Measurements from ENCODE around the gene PRICKLE3.
"Not testable (repeated sequence)": the region's sequence is repeated elsewhere in the genome, so short reads cannot be mapped to it uniquely, and the experiment has no call there.

Gene PRICKLE3

GRCh38 chrX:49178537-49178936, 7.6 kb downstream of the PRICKLE3 start:
- DNase-seq: no peak

GRCh38 chrX:49177873-49178480, 8.2 kb downstream of the PRICKLE3 start:
- no peak for DNase-seq

GRCh38 chrX:49177338-49177833, 8.8 kb downstream of the PRICKLE3 start:
- DNase-seq: no peak

- no peak for DNase-seq
Observed at GRCh38 chrX:49176421-49177326, 9.5 kb downstream of the PRICKLE3 start.

- no peak for DNase-seq
Observed at GRCh38 chrX:49175435-49176274, 10.5 kb downstream of the PRICKLE3 start.

- DNase-seq: no peak
Observed at GRCh38 chrX:49174723-49175122, 11.4 kb downstream of the PRICKLE3 start.

GRCh38 chrX:49173544-49173943, 12.6 kb downstream of the PRICKLE3 start:
- DNase-seq: not testable (repeated sequence)

- peak; percentile 1 for DNase-seq
Observed at GRCh38 chrX:49172280-49172780, 13.8 kb downstream of the PRICKLE3 start.

- no peak for DNase-seq
Observed at GRCh38 chrX:49171752-49172279, 14.4 kb downstream of the PRICKLE3 start, which contains the start of gene PLP2. TSS of gene PLP2 (plus strand) at chrX:49171898. CDS start at chrX:49172001, 103 bp downstream.

GRCh38 chrX:49167740-49168108, 18.4 kb downstream of the PRICKLE3 start:
- DNase-seq: no peak

- DNase-seq: peak; percentile 23
Observed at GRCh38 chrX:49166914-49167739, 19.0 kb downstream of the PRICKLE3 start.

- peak; percentile 60 for DNase-seq
Observed at GRCh38 chrX:49165901-49166881, 20.0 kb downstream of the PRICKLE3 start.

- DNase-seq: no peak
Observed at GRCh38 chrX:49164589-49165360, 21.4 kb downstream of the PRICKLE3 start.

GRCh38 chrX:49163555-49164419, 22.4 kb downstream of the PRICKLE3 start:
- DNase-seq: peak; percentile 49

GRCh38 chrX:49162620-49163019, 23.6 kb downstream of the PRICKLE3 start, which contains the start of gene MAGIX:
TSS of gene MAGIX (plus strand) at chrX:49162758. CDS start at chrX:49162890, 132 bp downstream.
- no peak for DNase-seq

- DNase-seq: no peak
Observed at GRCh38 chrX:49161632-49162031, 24.5 kb downstream of the PRICKLE3 start.

GRCh38 chrX:49160908-49161307, 25.3 kb downstream of the PRICKLE3 start:
- DNase-seq: no peak

- DNase-seq: no peak
Observed at GRCh38 chrX:49157194-49157593, 29.0 kb downstream of the PRICKLE3 start.
